Testis (tissue), 3 donors: ENCODE data around the gene INPP5F. TPM values are rescaled to one million over a fixed set of nuclear protein-coding genes. Genes with fewer than 3 reads are reported as not detected.

Source experiments
- DNase-seq: peaks from one replicate; pipeline ENCODE4 v3.0.0-alpha.2; 2019
- H3K27ac ChIP-seq, 2 donors: fragments of 200-600 bp; sonication (generic); one replicate each; pipeline ENCODE4 v1.5.1; 2019
- H3K27me3 ChIP-seq: fragments of 200-600 bp; sonication (generic); one replicate; pipeline ENCODE4 v1.5.1; 2019
- H3K36me3 ChIP-seq: fragments of 200-600 bp; sonication (generic); one replicate; pipeline ENCODE4 v1.5.1; 2017; ENCODE audit warnings: low read depth; ENCODE audit errors: missing control alignments
- H3K4me1 ChIP-seq: fragments of 200-600 bp; sonication (generic); one replicate; pipeline ENCODE4 v1.5.1; 2019
- H3K4me3 ChIP-seq, 2 donors: fragments of 200-600 bp; sonication (generic); one replicate each; pipeline ENCODE4 v1.5.1; 2017 to 2019
- H3K9me3 ChIP-seq: fragments of 200-600 bp; sonication (generic); one replicate; pipeline ENCODE4 v1.5.1; 2017
- CTCF ChIP-seq, 3 experiments: fragments of 450-650 bp in 2 of 3; fragments of 200-600 bp in 1 of 3; sonication (generic) in 1 of 3; IDR thresholded peaks; one replicate each; pipeline ENCODE4 v1.5.1; 2016 to 2019; ENCODE audit warnings: antibody characterized with exemption in 3 of 3, mild to moderate bottlenecking in 2 of 3, moderate library complexity in 1 of 3
- POLR2A ChIP-seq: fragments of 450-650 bp; IDR thresholded peaks from one replicate; pipeline ENCODE4 v1.6.1; 2017; ENCODE audit warnings: antibody characterized with exemption, mild to moderate bottlenecking, moderate library complexity
- WGBS, 2 donors: methylation state at CpG; one replicate each; pipeline ENCODE4 v1.1.5; 2018; 5-methylcytosine and 5-hydroxymethylcytosine counted together
- intact Hi-C: fragments of 100-400 bp; cut with DNase I; formaldehyde crosslinking; loops from one replicate; pipeline ENCODE4 v1.15.1; 2023; ENCODE audit warnings: low total_unique reads
- polyA plus RNA-seq: library from polyadenylated mRNA; stranded (reverse); fragments of 350-450 nt; fragmentation: Illumina TruSeq; extraction: RNeasy Lipid Tissue Mini Kit (QIAGEN cat#74804); gene quantifications from one replicate; pipeline ENCODE4 v1.2.3, GENCODE V29; 2014; ENCODE audit warnings: low read depth, low replicate concordance; ENCODE audit not compliant: insufficient read depth
- total RNA-seq, 2 donors: library from RNA; depleted of rRNA; stranded (reverse); fragments of >200 nt; gene quantifications; one replicate each; pipeline ENCODE4 v1.2.3, GENCODE V29; 2016

INPP5F gene
- total and polyA plus RNA-seq, 3 donors from 2014 or later: 19.0 to 23.8 (median 21.9) TPM

- no peak overlapping the region for H3K4me3 ChIP-seq
- H3K4me1 ChIP-seq: no peaks in the 10 kb centered on the region
- WGBS, 2 donors: 81 to 85% methylated on average over 6 of the region's 6 CpGs
- H3K27me3 ChIP-seq: no peaks in the 10 kb centered on the region
- no peaks in the 10 kb centered on the region for H3K9me3 ChIP-seq
- H3K36me3 ChIP-seq: no peaks in the 10 kb centered on the region
- intact Hi-C loops: no loop called here
- no peak overlapping the region for H3K27ac ChIP-seq
- DNase-seq: no peak
- TF ChIP-seq POLR2A: no peak
- TF ChIP-seq CTCF (IDR thresholded peaks at IDR 0.05): no peak
These were observed 32.4 kb upstream of the INPP5F start for GRCh38 chr10:119693262-119693957.

- Histone ChIP-seq H3K4me3 (no peak overlapping the region), H3K9me3 (no peaks in the 10 kb centered on the region), H3K27me3 (no peaks in the 10 kb centered on the region), H3K36me3 (no peaks in the 10 kb centered on the region), H3K4me1 (no peaks in the 10 kb centered on the region), H3K27ac (no peak overlapping the region)
- DNase-seq: no peak
- intact Hi-C loops: no loop called here
- 88 to 94% methylated on average over 3 to 7 of the region's 7 CpGs for WGBS, 2 donors
- TF ChIP-seq CTCF (IDR thresholded peaks at IDR 0.05): no peak
- TF ChIP-seq POLR2A: no peak
These were observed 31.2 kb upstream of the INPP5F start for GRCh38 chr10:119694608-119695007.

GRCh38 chr10:119700321-119700954 is 25.4 kb upstream of the INPP5F start:
- DNase-seq: no peak
- WGBS, 2 donors: 87 to 89% methylated on average over 4 of the region's 4 CpGs
- Histone ChIP-seq H3K4me3 (no peak overlapping the region), H3K27me3 (no peaks in the 10 kb centered on the region), H3K9me3 (no peaks in the 10 kb centered on the region), H3K27ac (no peak overlapping the region), H3K4me1 (no peaks in the 10 kb centered on the region), H3K36me3 (no peaks in the 10 kb centered on the region)
- intact Hi-C loops: no loop called here
- TF ChIP-seq POLR2A (no peak), CTCF (IDR thresholded peaks at IDR 0.05) (no peak)

GRCh38 chr10:119701861-119702260 is 24.0 kb upstream of the INPP5F start:
- Histone ChIP-seq H3K4me3 (no peak overlapping the region), H3K27me3 (no peaks in the 10 kb centered on the region), H3K27ac (no peak overlapping the region), H3K36me3 (no peaks in the 10 kb centered on the region), H3K4me1 (no peaks in the 10 kb centered on the region), H3K9me3 (no peaks in the 10 kb centered on the region)
- intact Hi-C loops: no loop called here
- TF ChIP-seq CTCF (IDR thresholded peaks at IDR 0.05) (no peak), POLR2A (no peak)
- WGBS, 2 donors: 76 to 86% methylated on average over 7 of the region's 7 CpGs
- DNase-seq: no peak

- Histone ChIP-seq H3K27ac (no peak overlapping the region), H3K36me3 (no peaks in the 10 kb centered on the region), H3K27me3 (no peaks in the 10 kb centered on the region), H3K4me3 (no peak overlapping the region), H3K4me1 (no peaks in the 10 kb centered on the region), H3K9me3 (no peaks in the 10 kb centered on the region)
- intact Hi-C loops: no loop called here
- DNase-seq: no peak
- WGBS, 2 donors: 81 to 97% methylated on average over 2 of the region's 2 CpGs
- no peak for TF ChIP-seq CTCF (IDR thresholded peaks at IDR 0.05)
- no peak for TF ChIP-seq POLR2A
These were observed 23.3 kb upstream of the INPP5F start for GRCh38 chr10:119702583-119702982.
